Measurements from ENCODE around the gene WDR31. TPM values are rescaled to one million over a fixed set of nuclear protein-coding genes. Genes with fewer than 3 reads are reported as not detected.
"Not testable (repeated sequence)": the region's sequence is repeated elsewhere in the genome, so short reads cannot be mapped to it uniquely, and the experiment has no call there.

The WDR31 gene
- total RNA-seq, 2 donors from 2014 or later, result 2.4 to 5.4 TPM

GRCh38 chr9:113381909-113382411 lies 41.9 kb upstream of the WDR31 start:
- Histone ChIP-seq H3K4me3 (no peak overlapping the region), H3K9me3 (no peaks in the 10 kb centered on the region), H3K27me3 (replicated peaks; ENCODE audit: insufficient read depth) (no peaks in the 10 kb centered on the region), H3K36me3 (no peaks in the 10 kb centered on the region), H3K4me1 (ENCODE audit: control insufficient read depth in 1 of 2, low read depth in 2 of 2) (peaks cover 0 to 4% of the 10 kb centered on the region in 2 donors), H3K27ac (no peak overlapping the region)
- TF ChIP-seq, protein P1, sequence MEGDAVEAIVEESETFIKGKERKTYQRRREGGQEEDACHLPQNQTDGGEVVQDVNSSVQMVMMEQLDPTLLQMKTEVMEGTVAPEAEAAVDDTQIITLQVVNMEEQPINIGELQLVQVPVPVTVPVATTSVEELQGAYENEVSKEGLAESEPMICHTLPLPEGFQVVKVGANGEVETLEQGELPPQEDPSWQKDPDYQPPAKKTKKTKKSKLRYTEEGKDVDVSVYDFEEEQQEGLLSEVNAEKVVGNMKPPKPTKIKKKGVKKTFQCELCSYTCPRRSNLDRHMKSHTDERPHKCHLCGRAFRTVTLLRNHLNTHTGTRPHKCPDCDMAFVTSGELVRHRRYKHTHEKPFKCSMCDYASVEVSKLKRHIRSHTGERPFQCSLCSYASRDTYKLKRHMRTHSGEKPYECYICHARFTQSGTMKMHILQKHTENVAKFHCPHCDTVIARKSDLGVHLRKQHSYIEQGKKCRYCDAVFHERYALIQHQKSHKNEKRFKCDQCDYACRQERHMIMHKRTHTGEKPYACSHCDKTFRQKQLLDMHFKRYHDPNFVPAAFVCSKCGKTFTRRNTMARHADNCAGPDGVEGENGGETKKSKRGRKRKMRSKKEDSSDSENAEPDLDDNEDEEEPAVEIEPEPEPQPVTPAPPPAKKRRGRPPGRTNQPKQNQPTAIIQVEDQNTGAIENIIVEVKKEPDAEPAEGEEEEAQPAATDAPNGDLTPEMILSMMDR (IDR thresholded peaks at IDR 0.05), result no peak
- no peak for DNase-seq (ENCODE audit: low spot score)
- ATAC-seq (ENCODE audit: insufficient number of reproducible peaks, low FRiP score, low read depth), result no peak

GRCh38 chr9:113381441-113381840 lies 41.4 kb upstream of the WDR31 start:
- H3K4me1 ChIP-seq (ENCODE audit: control insufficient read depth in 1 of 2, low read depth in 2 of 2); H3K9me3 ChIP-seq; H3K27ac ChIP-seq; H3K27me3 ChIP-seq (replicated peaks; ENCODE audit: insufficient read depth); DNase-seq (ENCODE audit: low spot score); H3K36me3 ChIP-seq; H3K4me3 ChIP-seq; ATAC-seq (ENCODE audit: insufficient number of reproducible peaks, low FRiP score, low read depth): not testable (repeated sequence)

GRCh38 chr9:113380869-113381378 lies 40.8 kb upstream of the WDR31 start:
- TF ChIP-seq, protein P1 (IDR thresholded peaks at IDR 0.05), result no peak
- no peaks in the 10 kb centered on the region for H3K36me3 ChIP-seq
- no peaks in the 10 kb centered on the region for H3K27me3 ChIP-seq (replicated peaks; ENCODE audit: insufficient read depth)
- ATAC-seq (ENCODE audit: insufficient number of reproducible peaks, low FRiP score, low read depth) (no peak), DNase-seq (ENCODE audit: low spot score) (no peak)
- peaks cover 4% of the 10 kb centered on the region in 2 donors for H3K4me1 ChIP-seq (ENCODE audit: control insufficient read depth in 1 of 2, low read depth in 2 of 2)
- no peak overlapping the region for H3K27ac ChIP-seq
- no peak overlapping the region for H3K4me3 ChIP-seq
- no peaks in the 10 kb centered on the region for H3K9me3 ChIP-seq

DNA sequence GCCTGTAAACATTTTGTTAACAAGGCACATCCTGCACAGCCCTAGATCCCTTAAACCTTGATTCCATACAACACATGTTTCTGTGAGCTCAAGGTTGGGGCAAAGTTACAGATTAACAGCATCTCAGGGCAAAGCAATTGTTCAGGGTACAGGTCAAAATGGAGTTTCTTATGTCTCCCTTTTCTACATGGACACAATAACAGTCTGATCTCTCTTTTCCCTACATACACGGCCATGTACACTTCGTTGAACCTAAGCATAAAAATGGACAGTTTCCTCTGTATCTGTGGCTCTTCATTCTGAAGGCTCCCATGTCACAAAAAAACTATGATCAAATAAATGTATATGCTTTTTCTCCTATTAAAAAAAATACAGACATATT lies 39.7 kb upstream of the WDR31 start:
- ATAC-seq (ENCODE audit: insufficient number of reproducible peaks, low FRiP score, low read depth); H3K4me3 ChIP-seq; H3K27me3 ChIP-seq (replicated peaks; ENCODE audit: insufficient read depth); H3K27ac ChIP-seq; H3K9me3 ChIP-seq; DNase-seq (ENCODE audit: low spot score); H3K36me3 ChIP-seq: not testable (repeated sequence)
- H3K4me1 ChIP-seq (ENCODE audit: control insufficient read depth in 1 of 2, low read depth in 2 of 2), result peaks cover 4 to 14% of the 10 kb centered on the region in 2 donors

DNA sequence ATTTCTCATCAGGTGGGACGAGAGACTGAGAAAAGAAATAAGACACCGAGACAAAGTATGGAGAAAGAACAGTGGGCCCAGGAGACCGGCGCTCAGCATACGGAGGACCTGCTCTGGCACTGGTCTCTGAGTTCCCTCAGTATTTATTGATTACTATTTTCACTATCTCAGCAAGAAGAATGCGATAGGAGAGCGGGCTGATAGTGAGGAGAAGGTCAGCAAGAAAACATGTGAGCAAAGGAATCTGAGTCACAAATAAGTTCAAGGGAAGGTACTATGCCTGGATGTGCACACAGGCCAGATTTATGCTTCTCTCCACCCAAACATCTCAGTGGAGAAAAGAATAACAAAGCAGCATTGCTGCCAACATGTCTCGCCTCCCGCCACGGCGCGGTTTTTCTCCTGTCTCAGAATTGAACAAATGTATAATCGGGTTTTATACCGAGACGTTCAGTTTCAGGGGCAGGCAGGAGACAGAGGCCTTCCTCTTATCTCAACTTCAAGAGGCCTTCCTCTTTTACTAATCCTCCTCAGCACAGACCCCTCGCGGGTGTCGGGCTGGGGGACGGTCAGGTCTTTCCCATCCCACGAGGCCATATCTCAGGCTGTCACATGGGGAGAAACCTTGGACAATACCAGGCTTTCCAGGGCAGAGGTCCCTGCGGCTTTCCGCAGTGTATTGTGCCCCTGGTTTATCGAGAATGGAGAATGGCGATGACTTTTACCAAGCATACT lies 39.2 kb upstream of the WDR31 start:
- peaks cover 4 to 14% of the 10 kb centered on the region in 2 donors for H3K4me1 ChIP-seq (ENCODE audit: control insufficient read depth in 1 of 2, low read depth in 2 of 2)
- not testable (repeated sequence) for H3K9me3 ChIP-seq; H3K27me3 ChIP-seq (replicated peaks; ENCODE audit: insufficient read depth); H3K36me3 ChIP-seq; ATAC-seq (ENCODE audit: insufficient number of reproducible peaks, low FRiP score, low read depth); DNase-seq (ENCODE audit: low spot score); H3K27ac ChIP-seq; H3K4me3 ChIP-seq

- Histone ChIP-seq H3K4me1 (ENCODE audit: control insufficient read depth in 1 of 2, low read depth in 2 of 2) (peaks cover 4 to 20% of the 10 kb centered on the region in 2 donors), H3K4me3 (peak within 1 kb of the TSS; percentile 100), H3K36me3 (peaks cover 18% of the 10 kb centered on the region), H3K27ac (peak within 1 kb of the TSS; percentile 77 to 79), H3K9me3 (no peaks in the 10 kb centered on the region), H3K27me3 (replicated peaks; ENCODE audit: insufficient read depth) (no peaks in the 10 kb centered on the region)
- DNase-seq (ENCODE audit: low spot score) (peak; percentile 31), ATAC-seq (ENCODE audit: insufficient number of reproducible peaks, low FRiP score, low read depth) (peak; percentile 77)
- TF ChIP-seq, protein P1 (IDR thresholded peaks at IDR 0.05), result no peak
These were observed 36.8 kb upstream of the WDR31 start, which contains the start of gene HDHD3 for GRCh38 chr9:113376634-113377567. Gene HDHD3, minus strand, starts transcription at chr9:113376986. Its CDS starts 2,632 bp downstream, at chr9:113374354.

All from thoracic aorta (tissue), 2 donors.